Measurements from ENCODE around the gene TH.

The TH gene

DNA sequence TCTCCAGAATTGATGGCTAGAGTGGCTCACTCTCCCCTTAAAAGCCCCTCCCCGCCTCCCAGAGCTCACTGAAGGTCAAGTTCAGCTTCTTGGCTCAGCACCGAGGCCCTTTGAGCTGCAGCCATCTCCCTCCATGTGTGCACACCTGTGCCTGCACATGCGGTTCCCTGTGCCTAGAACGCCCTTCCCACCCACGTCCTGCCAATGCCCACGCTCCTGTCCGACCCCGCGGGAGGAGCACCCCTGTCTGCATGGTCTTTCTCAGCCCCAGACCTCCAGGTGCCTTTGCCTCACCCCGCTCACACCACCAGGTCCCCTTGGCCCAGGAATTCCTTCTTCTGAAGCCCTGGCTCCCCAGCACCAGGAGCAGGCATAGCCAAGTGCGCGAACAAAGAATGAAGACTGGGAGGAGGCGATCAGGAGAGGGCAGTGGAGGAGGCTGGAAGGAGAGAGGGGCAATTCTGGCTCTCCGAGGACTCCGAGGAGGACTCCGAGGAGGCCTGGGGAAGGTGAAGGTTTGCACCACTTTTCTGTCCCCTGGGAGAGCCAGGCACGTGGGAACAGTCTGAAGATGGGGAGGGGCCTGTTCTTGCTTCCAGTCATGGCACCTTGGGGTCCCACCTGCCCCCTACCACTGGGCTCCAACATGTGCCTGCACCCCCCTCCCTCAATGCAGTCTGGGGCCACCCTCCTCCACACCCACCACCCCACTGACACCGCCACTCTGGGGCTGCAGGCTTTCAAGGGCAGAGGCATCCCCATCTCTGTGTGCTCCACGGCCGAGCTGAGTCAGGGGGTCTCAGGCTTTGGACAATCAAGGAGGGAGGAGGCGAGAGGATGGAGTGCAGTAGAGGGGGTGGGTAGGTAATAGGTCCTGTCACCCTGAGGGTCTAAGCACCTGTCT is 50.1 kb downstream of the TH start:
- DNase-seq (ENCODE audit: low read depth), result no peak
- no peak overlapping the region for H3K4me3 ChIP-seq (ENCODE audit: low read depth, low read length)
- TF ChIP-seq CTCF (IDR thresholded peaks at IDR 0.05; ENCODE audit: control insufficient read depth, extremely low read depth, insufficient read depth), result no peak

GRCh38 chr11:2120359-2121100 is 51.1 kb downstream of the TH start:
- TF ChIP-seq CTCF (IDR thresholded peaks at IDR 0.05; ENCODE audit: control insufficient read depth, extremely low read depth, insufficient read depth), result no peak
- H3K4me3 ChIP-seq (ENCODE audit: low read depth, low read length), result no peak overlapping the region
- no peak for DNase-seq (ENCODE audit: low read depth)

- H3K4me3 ChIP-seq (ENCODE audit: low read depth, low read length), result no peak overlapping the region
- DNase-seq (ENCODE audit: low read depth), result no peak
- TF ChIP-seq CTCF (IDR thresholded peaks at IDR 0.05; ENCODE audit: control insufficient read depth, extremely low read depth, insufficient read depth), result no peak
Observed at GRCh38 chr11:2118677-2119076, 52.9 kb downstream of the TH start.

DNA sequence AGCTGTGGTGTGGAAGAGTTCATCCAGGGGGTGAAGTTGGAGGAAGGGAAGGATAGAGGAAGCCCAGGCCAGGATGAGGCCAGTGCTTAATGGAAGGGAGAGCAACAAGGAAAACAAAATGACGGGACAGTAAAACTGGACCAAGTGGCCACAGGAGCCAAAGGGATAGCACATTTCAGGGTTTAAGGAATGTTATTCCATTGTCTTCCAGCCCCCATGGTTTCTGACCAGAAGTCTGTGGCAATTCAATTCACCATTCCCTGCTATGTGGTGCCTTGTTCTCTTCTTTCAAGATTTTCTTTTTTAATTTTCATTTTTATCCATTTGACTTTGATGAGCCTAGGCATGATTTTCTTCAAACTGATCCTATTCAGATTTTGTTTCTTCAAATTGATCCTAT is 54.9 kb downstream of the TH start:
- DNase-seq (ENCODE audit: low read depth), result no peak
- no peak for TF ChIP-seq CTCF (IDR thresholded peaks at IDR 0.05; ENCODE audit: control insufficient read depth, extremely low read depth, insufficient read depth)
- H3K4me3 ChIP-seq (ENCODE audit: low read depth, low read length), result no peak overlapping the region

GRCh38 chr11:2115308-2115707 is 56.3 kb downstream of the TH start:
- no peak overlapping the region for H3K4me3 ChIP-seq (ENCODE audit: low read depth, low read length)
- TF ChIP-seq CTCF (IDR thresholded peaks at IDR 0.05; ENCODE audit: control insufficient read depth, extremely low read depth, insufficient read depth), result no peak
- no peak for DNase-seq (ENCODE audit: low read depth)

DNA sequence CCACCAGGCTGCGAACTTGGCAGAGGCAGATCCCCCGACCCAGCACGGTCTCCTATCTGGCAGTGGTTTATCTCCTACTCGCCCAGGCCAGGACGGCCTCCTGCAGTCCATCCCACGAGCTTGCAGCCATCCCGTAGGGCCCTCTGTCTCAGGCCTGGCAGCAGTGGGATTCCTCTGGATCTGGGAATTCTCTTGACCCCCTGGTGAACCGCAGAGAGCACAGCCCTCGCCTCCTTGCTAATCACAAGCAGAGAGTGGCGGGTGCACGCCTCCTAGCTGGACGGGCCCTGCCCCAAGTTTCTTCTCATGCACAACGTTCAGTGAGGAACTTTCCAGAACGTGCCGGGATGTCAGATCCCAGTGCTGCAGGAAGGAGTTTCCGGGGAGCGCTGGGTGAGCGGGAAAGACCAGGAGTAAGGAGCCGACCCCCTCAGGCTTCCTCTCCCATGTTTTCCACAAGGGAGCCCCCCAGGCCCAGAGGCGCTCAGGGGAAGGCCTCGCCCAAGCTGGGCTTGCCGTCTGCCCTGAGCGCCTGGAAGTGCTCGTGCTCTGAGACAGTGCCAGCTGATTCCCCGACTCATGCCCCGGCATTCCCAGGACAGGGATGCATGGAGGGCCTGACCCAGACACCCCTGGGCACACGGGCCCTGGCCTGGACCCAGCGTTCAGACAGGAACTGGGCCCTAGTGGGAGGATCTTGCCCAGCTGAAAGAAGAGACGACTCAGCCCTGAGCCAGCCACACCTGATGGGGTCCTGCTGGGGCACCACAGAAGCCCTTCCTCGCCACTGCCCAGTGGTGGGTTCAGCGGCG is 57.0 kb downstream of the TH start:
- DNase-seq (ENCODE audit: low read depth), result no peak
- TF ChIP-seq CTCF (IDR thresholded peaks at IDR 0.05; ENCODE audit: control insufficient read depth, extremely low read depth, insufficient read depth), result no peak
- H3K4me3 ChIP-seq (ENCODE audit: low read depth, low read length), result no peak overlapping the region

Data from LNCaP clone FGC (cell line).